IPS-15b (cell line): ENCODE results near the gene TUBGCP2.
A peak's percentile ranks its signal among the peaks of the same experiment; 100 is the strongest.

Experiments
- H3K27me3 ChIP-seq: one replicate; pipeline ENCODE4 v1.6.1; 2013; ENCODE audit warnings: low read length; ENCODE audit not compliant: control insufficient read depth, insufficient read depth
- H3K36me3 ChIP-seq: one replicate; pipeline ENCODE4 v1.6.1; 2013; ENCODE audit warnings: low read length; ENCODE audit not compliant: control insufficient read depth, insufficient read depth
- H3K4me1 ChIP-seq: one replicate; pipeline ENCODE4 v1.6.1; 2013; ENCODE audit warnings: mild to moderate bottlenecking, low read length; ENCODE audit not compliant: control insufficient read depth, insufficient read depth
- H3K4me3 ChIP-seq: one replicate; pipeline ENCODE4 v1.5.1; 2013; ENCODE audit warnings: low read depth, low read length
- H3K9ac ChIP-seq: one replicate; pipeline ENCODE4 v1.6.1; 2013; ENCODE audit warnings: low read depth, mild to moderate bottlenecking, low read length
- H3K9me3 ChIP-seq: one replicate; pipeline ENCODE4 v1.6.1; 2013; ENCODE audit warnings: mild to moderate bottlenecking, low read length; ENCODE audit not compliant: control insufficient read depth, insufficient read depth

Gene TUBGCP2

DNA sequence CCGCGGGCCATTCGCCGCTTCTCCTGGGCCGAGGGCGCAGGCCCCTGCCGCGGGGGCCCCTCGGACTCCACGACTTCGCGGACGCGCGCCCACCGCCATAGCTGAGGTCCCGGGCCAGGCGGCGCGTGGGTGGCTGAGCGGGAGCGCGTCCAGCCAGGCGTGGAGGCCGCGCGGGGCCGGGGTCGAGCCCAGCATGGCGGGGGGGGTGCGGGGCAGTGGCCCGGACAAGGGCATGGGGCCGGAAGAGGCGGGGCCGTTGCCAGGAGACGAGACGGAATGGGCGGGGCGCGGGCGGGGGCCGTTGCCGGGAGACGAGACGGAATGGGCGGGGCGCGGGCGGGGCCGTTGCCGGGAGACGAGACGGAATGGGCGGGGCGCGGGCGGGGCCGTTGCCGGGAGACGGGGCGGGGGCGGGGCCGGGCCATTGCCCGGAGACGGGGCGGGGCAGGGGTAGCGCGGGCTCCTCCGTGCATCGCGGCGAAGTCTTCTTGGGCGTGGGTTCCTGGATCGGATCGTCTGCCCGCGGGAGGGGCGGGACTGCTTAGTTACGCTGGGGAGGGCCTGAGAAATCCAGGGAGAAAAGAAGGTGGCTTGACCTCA, 46.8 kb downstream of the TUBGCP2 start:
- Histone ChIP-seq H3K9me3 (no peaks in the 10 kb centered on the region), H3K27me3 (peaks cover 12% of the 10 kb centered on the region), H3K9ac (no peak overlapping the region), H3K4me1 (peaks cover 6% of the 10 kb centered on the region), H3K36me3 (no peaks in the 10 kb centered on the region), H3K4me3 (peak overlapping the region; percentile 56)

DNA sequence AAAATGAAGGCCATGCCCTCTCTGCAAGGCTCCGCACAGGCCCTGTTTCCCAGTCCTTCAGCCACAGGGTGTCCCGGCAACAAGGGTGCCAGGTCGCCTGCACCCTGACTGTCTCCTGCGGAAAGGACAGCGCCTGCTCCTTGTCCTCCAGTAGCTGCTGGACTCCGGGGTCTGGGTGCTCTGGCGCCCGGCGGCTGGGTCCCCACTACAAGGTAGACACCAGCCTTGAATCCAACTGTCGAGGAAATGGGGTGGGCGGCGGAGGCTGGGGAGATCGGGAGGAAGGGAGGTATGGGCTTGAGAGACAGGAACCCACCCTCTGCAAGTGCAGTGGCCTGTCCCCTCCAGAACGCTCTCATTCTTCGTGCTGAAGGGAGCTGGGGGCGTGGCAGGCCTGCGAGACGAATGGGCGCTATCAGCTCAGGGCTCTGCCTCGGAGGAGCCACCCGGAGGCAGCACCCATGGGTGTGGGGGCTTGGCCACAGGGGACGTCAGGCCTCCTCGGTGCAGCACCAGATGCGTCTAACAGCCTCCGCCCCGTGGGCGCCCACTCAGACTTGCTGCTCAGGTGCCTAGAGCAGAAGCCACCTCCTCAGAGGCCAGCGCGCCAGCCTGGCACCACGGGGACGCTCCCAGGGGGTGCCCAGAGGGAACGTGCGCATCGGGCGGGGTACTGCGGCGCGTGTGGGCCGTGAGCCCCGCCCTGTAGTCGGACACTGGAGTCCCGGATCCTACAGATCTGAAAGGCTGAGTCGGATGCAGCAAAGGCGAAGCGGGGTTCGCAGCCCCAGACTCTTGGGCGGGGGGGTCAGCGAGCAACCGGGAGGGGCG, 47.6 kb downstream of the TUBGCP2 start:
- Histone ChIP-seq H3K9me3 (no peaks in the 10 kb centered on the region), H3K4me3 (peak overlapping the region; percentile 56), H3K27me3 (peaks cover 12% of the 10 kb centered on the region), H3K4me1 (peaks cover 6% of the 10 kb centered on the region), H3K9ac (no peak overlapping the region), H3K36me3 (no peaks in the 10 kb centered on the region)

DNA sequence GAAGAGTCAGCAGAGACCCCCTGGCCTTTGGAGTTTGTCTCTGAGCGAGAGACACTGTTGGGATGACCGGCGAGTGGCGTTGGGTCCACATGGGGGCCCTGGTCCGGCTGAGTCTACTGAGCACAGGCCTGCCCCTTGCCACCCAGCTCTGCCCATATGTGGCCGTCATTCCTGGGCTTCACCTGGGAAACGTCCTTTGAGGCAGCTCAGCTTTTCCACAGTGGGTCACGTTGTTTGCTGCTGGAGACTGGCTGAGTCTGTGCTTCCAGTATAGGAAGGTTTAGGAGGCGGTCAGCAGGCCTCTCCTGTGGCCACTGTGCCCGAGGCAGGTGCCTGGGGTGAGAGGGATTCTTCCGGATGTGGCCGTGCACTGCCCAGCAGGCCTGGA, 49.1 kb downstream of the TUBGCP2 start:
- Histone ChIP-seq H3K9me3 (no peaks in the 10 kb centered on the region), H3K4me1 (peaks cover 6% of the 10 kb centered on the region), H3K27me3 (peaks cover 12% of the 10 kb centered on the region), H3K4me3 (no peak overlapping the region), H3K9ac (no peak overlapping the region), H3K36me3 (no peaks in the 10 kb centered on the region)

DNA sequence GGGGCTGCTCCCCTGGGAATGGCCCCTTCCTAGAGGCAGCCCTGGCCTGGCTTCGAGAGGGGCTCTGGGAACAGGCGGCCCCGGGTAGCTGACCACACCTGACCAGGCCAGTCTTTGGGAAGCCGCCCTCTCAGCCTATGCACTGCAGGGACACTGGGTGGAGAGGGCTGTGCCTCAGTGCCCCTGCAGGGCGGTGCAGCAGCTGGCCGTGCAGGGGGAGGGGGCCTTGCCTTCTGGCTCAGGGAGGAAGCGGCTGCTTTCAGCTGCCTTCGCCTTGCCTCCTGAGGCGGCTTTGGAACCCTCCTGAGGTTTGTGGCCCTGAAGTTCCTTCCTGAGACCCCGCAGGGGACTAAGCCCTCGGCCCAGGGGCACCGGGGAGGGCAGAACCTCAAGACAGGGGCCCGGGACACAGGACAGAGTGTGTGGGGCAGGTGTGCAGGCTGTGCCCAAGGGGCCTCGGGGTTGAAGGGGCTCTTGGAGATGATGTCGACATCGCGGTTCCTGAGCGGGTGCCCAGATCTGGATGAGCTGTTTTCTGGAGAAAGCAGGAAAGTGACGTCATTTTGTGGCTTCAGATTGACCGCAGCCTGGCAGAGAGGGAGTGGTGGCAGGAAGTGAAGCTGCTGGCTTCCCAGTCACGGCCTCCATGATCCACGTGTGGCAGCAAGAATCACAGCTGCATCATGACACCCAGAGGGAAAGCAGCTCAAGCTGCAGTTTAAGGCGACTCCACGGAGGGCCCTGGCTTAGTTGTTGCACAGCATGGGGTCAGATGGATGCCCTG, 49.7 kb downstream of the TUBGCP2 start:
- H3K27me3 ChIP-seq = peaks cover 12% of the 10 kb centered on the region
- H3K4me3 ChIP-seq = no peak overlapping the region
- H3K9me3 ChIP-seq = no peaks in the 10 kb centered on the region
- H3K9ac ChIP-seq = no peak overlapping the region
- peaks cover 6% of the 10 kb centered on the region for H3K4me1 ChIP-seq
- no peaks in the 10 kb centered on the region for H3K36me3 ChIP-seq

DNA sequence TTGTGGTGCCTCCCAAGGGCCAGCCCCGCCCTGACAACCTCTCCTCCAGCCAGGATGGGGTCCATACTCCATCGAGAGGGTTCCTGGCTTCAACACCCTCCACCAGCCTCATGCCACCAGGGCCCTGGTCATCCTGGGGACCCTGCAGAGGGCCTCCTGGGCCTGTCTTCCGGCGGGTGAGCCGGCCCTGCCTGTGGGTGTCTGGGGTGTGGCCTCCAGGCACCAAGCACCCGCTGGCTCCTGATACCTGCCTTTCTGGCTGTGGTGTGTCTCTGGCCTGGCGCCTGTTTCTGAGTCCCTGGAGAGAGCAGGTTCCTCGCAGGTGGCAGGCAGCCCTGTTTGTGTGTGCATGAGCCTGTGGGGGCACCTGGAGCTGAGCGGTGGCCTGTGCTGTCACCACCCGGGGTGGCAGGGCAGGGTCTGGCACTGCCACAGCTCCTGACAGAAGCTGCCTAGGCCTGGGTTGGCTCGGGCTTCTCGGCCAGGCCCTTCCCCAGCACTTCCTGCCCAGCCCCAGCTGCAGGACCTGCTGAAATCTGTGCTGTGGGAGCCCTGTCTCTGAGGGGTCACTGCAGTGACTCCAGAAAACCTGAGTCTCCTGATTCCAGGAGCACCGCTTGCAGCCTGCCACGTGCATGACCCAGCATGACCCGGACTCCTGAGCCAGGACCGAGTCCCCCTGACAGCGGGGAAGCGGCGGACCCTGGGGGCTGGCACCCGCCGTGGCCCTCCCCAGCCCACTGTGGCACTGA, 50.4 kb downstream of the TUBGCP2 start:
- Histone ChIP-seq H3K36me3 (no peaks in the 10 kb centered on the region), H3K9ac (peak overlapping the region; percentile 12), H3K4me3 (peak overlapping the region; percentile 41), H3K27me3 (peaks cover 12% of the 10 kb centered on the region), H3K9me3 (no peaks in the 10 kb centered on the region), H3K4me1 (peaks cover 6% of the 10 kb centered on the region)

DNA sequence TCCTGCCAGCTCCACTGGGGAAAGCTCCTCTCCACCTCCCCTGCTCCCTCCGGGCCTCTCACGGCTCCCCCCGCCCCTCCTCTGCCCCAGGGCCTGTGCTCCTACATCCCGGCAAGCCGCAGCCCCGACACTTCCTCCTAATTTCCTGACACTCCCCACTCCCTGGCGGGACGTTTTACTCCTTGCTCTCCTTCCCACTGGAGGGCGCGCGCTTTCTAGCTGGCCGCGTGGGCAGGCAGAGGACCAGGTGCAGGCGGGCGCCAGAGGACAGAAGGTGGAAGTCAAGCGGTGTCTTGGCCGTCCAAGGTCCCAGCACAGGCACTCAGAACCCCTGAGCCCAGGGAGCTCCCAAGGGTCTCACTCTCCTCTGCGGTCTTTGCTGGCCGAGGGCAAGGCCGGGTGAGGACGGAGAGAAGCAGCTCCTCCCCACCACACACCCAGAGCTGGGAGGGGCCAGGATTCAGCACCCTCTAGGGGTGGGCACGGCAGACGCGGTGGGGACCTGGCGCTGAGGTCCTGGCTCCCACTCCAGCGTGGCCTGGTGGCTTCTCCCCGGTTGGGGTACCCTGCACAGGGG, 51.1 kb downstream of the TUBGCP2 start:
- peak overlapping the region; percentile 37 for H3K9ac ChIP-seq

DNA sequence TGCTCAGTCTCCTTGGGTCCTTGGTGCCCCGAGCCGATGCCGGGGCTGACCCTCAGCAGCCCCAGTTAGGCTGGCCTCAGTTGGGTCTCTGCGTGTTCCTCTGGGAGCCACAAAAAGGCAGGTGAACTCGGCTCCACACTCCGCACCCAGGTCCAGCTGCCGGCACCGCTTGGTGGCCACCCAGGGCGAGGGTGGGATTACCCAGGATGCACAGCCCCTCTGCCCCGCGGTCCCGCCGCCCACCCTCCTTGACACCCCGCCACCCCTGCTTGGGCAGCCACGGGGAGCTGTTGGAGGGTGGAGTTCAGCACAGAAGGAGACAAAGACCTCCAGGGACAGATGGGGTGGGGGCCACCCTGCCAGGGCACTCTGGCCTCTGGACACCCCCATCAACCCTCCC, 53.3 kb downstream of the TUBGCP2 start:
- Histone ChIP-seq H3K9ac (no peak overlapping the region), H3K27me3 (no peaks in the 10 kb centered on the region), H3K4me1 (peaks cover 3% of the 10 kb centered on the region), H3K9me3 (no peaks in the 10 kb centered on the region), H3K4me3 (no peak overlapping the region), H3K36me3 (no peaks in the 10 kb centered on the region)

More for the DNA sequence above, 51.1 kb downstream of the TUBGCP2 start:
- H3K4me3 ChIP-seq = peak overlapping the region; percentile 41
- H3K9me3 ChIP-seq = no peaks in the 10 kb centered on the region
- H3K27me3 ChIP-seq = peaks cover 6% of the 10 kb centered on the region
- peaks cover 6% of the 10 kb centered on the region for H3K4me1 ChIP-seq
- no peaks in the 10 kb centered on the region for H3K36me3 ChIP-seq

DNA sequence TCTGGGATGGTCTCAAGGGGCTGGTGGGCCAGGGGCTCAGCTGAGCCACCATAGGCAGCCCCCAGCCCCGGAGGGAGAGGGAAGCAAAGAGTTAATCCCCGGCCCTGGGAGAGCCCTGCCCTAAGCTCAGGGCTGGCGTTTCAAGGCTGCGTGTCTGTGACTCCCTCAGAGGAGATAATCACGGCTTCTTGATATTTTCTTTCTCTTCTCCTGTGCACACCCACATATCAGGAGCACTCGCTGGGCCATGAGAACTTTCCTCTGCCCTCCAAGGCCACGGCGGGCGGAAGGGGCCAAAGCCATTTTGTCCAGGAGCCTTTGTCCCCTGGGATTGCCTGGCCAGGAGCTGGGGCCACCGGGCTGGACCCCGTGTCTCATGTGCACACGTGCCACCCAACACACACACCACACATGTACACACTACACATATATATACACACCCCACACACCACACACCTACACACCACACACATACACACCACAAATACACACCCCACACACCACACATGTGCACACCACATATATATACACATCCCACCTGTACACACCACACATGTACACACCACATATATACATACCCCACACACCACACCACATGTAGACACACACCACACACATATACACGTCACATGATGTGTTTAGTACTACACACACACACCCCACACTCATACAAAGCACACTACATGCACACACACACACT, 54.1 kb downstream of the TUBGCP2 start:
- Histone ChIP-seq H3K9me3 (no peaks in the 10 kb centered on the region), H3K27me3 (no peaks in the 10 kb centered on the region), H3K4me3 (no peak overlapping the region), H3K9ac (no peak overlapping the region), H3K4me1 (peaks cover 3% of the 10 kb centered on the region), H3K36me3 (no peaks in the 10 kb centered on the region)

DNA sequence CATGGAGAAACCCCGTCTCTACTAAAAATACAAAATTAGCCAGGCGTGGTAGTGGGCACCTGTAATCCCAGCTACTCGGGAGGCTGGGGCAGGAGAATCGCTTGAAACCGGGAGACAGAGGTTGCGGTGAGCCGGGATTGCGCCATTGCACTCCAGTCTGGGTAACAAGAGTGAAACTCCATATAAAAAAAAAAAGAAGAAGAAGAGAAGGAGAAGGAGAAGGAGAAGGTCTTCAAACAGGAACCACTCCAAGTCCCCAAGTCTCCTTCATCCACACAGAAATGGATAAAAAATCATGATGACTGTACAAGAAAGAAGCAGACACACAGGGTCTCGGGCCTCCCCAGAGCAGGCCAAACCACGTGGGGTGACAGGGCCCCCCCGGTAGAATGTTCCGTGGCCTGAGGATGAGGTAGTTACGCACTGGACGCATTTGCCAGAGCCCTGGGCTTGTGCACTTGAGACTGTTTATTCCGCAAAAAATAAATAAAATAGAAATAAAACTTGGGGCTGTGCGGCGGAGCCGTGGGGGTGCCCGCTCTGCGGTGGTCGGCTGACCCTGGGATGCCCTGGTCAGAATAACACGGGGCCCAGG, 55.2 kb downstream of the TUBGCP2 start:
- Histone ChIP-seq H3K9ac (no peak overlapping the region), H3K36me3 (no peaks in the 10 kb centered on the region), H3K9me3 (no peaks in the 10 kb centered on the region), H3K4me1 (peaks cover 3% of the 10 kb centered on the region), H3K4me3 (no peak overlapping the region), H3K27me3 (no peaks in the 10 kb centered on the region)

DNA sequence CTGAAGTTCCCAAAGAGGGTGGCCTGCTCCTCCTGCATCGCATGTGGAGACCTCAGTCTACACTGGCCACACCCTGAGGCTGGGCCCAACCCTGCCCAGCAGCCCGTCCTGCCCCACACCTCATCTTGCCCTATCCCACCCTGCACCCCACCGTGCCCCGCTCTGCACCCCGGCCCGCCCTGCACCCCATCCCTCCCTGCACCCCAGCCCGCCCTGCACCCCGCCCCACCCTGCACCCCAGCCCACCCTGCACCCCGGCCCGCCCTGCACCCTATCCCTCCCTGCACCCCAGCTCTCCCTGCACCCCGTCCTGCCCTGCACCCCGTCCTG, 56.5 kb downstream of the TUBGCP2 start:
- Histone ChIP-seq H3K9ac (no peak overlapping the region), H3K9me3 (no peaks in the 10 kb centered on the region), H3K4me1 (peaks cover 5% of the 10 kb centered on the region), H3K4me3 (no peak overlapping the region), H3K27me3 (no peaks in the 10 kb centered on the region), H3K36me3 (no peaks in the 10 kb centered on the region)
